ENCODE measurements around the gene TNPO1.

The TNPO1 gene

DNA sequence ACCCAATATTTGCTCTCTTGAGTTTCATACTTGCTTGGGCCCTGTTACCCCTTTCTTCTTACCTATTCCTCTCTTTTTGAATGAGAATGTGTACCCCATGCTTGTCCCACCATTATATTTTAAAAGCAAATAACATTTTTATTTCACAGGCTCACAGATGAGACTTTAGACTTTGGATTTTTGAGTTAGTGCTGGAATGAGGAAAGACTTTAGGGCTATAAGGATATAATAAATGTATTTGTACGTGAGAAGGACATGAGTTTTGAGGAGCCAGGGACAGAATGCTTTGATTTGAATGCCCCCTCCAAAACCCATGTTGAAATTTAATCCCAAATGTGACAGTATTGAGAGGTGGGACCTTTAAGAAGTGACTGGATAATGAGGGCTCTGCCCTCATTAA lies 33.1 kb upstream of the TNPO1 start:
- DNase-seq, result no peak
- Histone ChIP-seq H3K79me1 (ENCODE audit: low read length) (no peaks in the 10 kb centered on the region), H2BK120ac (ENCODE audit: low read depth, low read length) (no peak overlapping the region), H3K4me2 (ENCODE audit: low read length) (no peak overlapping the region), H3K9ac (ENCODE audit: low read length) (no peak overlapping the region), H3K23ac (ENCODE audit: low read length) (no peak overlapping the region), H3K27ac (ENCODE audit: low read depth, low read length) (no peak overlapping the region), H3K18ac (ENCODE audit: low read length) (no peak overlapping the region), H2AK5ac (ENCODE audit: low read length) (no peak overlapping the region), H2BK15ac (replicated peaks; ENCODE audit: low read depth) (no peak overlapping the region), H4K8ac (ENCODE audit: low read depth, low read length) (no peak overlapping the region), H3K79me2 (ENCODE audit: control insufficient read depth, insufficient read depth, low read length) (no peaks in the 10 kb centered on the region), H3K36me3 (ENCODE audit: control insufficient read depth, insufficient read depth, low read length) (no peaks in the 10 kb centered on the region), H4K5ac (ENCODE audit: low read length) (no peak overlapping the region), H2BK5ac (ENCODE audit: low read length) (no peak overlapping the region), H3K4me3 (ENCODE audit: low read length) (no peak overlapping the region), H3K4ac (ENCODE audit: low read depth, low read length) (no peak overlapping the region), H3K27me3 (ENCODE audit: insufficient read depth, low read length, poor library complexity) (no peaks in the 10 kb centered on the region), H3K4me1 (ENCODE audit: control insufficient read depth, low read depth, low read length) (no peaks in the 10 kb centered on the region), H3K56ac (ENCODE audit: low read length) (no peak overlapping the region)
- WGBS (ENCODE audit: extremely low coverage, insufficient coverage, low lambda C conversion rate), result 100% methylated on average over 1 of the region's 1 CpG

DNA sequence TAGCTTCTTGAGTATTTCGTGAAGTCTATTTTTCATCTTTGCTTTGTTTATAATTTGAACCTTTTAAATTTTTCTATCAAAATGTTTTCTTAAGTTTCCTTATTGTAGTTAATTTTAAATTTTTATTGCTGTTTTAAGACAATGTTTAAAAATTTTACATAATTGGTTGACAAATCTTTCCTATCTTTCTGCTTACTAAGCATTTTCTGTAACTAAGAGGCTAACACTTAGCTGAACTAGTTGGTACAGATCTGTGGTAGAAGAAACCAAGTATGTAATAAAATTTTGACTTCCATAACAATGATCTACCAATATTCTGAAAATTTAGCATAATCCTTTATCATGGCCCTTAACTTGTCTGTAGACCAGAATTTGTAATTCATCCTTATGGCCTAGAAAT lies 32.3 kb upstream of the TNPO1 start:
- H3K23ac ChIP-seq (ENCODE audit: low read length), result no peak overlapping the region
- H2AK5ac ChIP-seq (ENCODE audit: low read length), result no peak overlapping the region
- no peak overlapping the region for H3K27ac ChIP-seq (ENCODE audit: low read depth, low read length)
- H3K27me3 ChIP-seq (ENCODE audit: insufficient read depth, low read length, poor library complexity), result no peaks in the 10 kb centered on the region
- no peak overlapping the region for H3K56ac ChIP-seq (ENCODE audit: low read length)
- H3K4me2 ChIP-seq (ENCODE audit: low read length), result no peak overlapping the region
- no peak overlapping the region for H3K9ac ChIP-seq (ENCODE audit: low read length)
- H3K4me1 ChIP-seq (ENCODE audit: control insufficient read depth, low read depth, low read length), result no peaks in the 10 kb centered on the region
- H3K36me3 ChIP-seq (ENCODE audit: control insufficient read depth, insufficient read depth, low read length), result no peaks in the 10 kb centered on the region
- no peak overlapping the region for H2BK5ac ChIP-seq (ENCODE audit: low read length)
- no CpG with 5 or more reads among the region's 1 CpG for WGBS (ENCODE audit: extremely low coverage, insufficient coverage, low lambda C conversion rate)
- H3K4ac ChIP-seq (ENCODE audit: low read depth, low read length), result no peak overlapping the region
- no peak overlapping the region for H4K8ac ChIP-seq (ENCODE audit: low read depth, low read length)
- no peaks in the 10 kb centered on the region for H3K79me2 ChIP-seq (ENCODE audit: control insufficient read depth, insufficient read depth, low read length)
- no peak overlapping the region for H2BK15ac ChIP-seq (replicated peaks; ENCODE audit: low read depth)
- H3K79me1 ChIP-seq (ENCODE audit: low read length), result no peaks in the 10 kb centered on the region
- H4K5ac ChIP-seq (ENCODE audit: low read length), result no peak overlapping the region
- no peak overlapping the region for H3K4me3 ChIP-seq (ENCODE audit: low read length)
- DNase-seq, result no peak
- no peak overlapping the region for H3K18ac ChIP-seq (ENCODE audit: low read length)
- no peak overlapping the region for H2BK120ac ChIP-seq (ENCODE audit: low read depth, low read length)

DNA sequence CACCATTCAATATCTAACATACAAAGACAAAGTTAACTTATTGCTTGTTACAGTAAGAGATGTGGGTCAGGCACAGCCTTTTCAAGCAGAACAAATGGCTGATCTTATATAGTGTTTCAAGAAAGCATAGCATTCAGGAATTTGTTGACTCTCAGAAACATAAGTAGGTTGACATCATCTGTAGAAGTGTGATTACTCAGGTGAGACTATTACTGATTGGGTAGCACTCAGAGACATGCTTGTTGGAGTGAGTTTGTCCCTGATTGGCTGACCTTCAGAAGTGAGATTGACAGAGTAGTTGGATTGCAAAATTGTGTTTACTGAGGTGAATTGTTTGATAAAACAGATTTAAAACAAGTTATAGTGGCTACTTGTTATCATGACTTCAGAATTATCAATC lies 30.7 kb upstream of the TNPO1 start:
- Histone ChIP-seq H3K27ac (ENCODE audit: low read depth, low read length) (no peak overlapping the region), H3K18ac (ENCODE audit: low read length) (no peak overlapping the region)

DNA sequence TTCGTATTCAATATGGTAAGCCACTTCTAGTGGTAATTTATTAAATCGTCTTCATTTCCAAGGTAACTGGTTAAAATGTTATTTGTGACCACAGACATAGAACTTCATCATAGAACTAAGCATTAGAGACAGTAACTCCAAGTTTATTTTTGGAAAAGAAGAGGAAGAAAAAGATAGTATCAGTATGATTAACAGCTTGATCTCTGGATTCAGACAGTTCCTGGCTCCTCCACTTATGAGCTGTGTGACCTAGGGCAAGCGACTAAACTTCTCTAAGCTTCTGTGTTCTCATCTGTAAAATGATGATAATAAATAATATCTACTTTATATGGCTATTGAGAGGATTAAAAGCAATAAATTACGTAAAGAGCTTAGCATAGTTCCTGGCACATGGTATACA lies 29.8 kb upstream of the TNPO1 start:
- H3K23ac ChIP-seq (ENCODE audit: low read length), result no peak overlapping the region
- DNase-seq, result no peak
- WGBS (ENCODE audit: extremely low coverage, insufficient coverage, low lambda C conversion rate), result no CpG with 5 or more reads among the region's 4 CpGs
- no peaks in the 10 kb centered on the region for H3K79me1 ChIP-seq (ENCODE audit: low read length)
- H3K4me3 ChIP-seq (ENCODE audit: low read length), result no peak overlapping the region
- no peaks in the 10 kb centered on the region for H3K4me1 ChIP-seq (ENCODE audit: control insufficient read depth, low read depth, low read length)
- no peak overlapping the region for H4K8ac ChIP-seq (ENCODE audit: low read depth, low read length)
- H3K9ac ChIP-seq (ENCODE audit: low read length), result no peak overlapping the region
- H4K5ac ChIP-seq (ENCODE audit: low read length), result no peak overlapping the region
- no peak overlapping the region for H3K4me2 ChIP-seq (ENCODE audit: low read length)
- H3K18ac ChIP-seq (ENCODE audit: low read length), result no peak overlapping the region
- H3K79me2 ChIP-seq (ENCODE audit: control insufficient read depth, insufficient read depth, low read length), result no peaks in the 10 kb centered on the region
- no peak overlapping the region for H2BK5ac ChIP-seq (ENCODE audit: low read length)
- no peak overlapping the region for H2BK120ac ChIP-seq (ENCODE audit: low read depth, low read length)
- H3K4ac ChIP-seq (ENCODE audit: low read depth, low read length), result no peak overlapping the region
- no peak overlapping the region for H2AK5ac ChIP-seq (ENCODE audit: low read length)
- no peaks in the 10 kb centered on the region for H3K27me3 ChIP-seq (ENCODE audit: insufficient read depth, low read length, poor library complexity)
- H3K27ac ChIP-seq (ENCODE audit: low read depth, low read length), result no peak overlapping the region
- no peak overlapping the region for H2BK15ac ChIP-seq (replicated peaks; ENCODE audit: low read depth)
- no peaks in the 10 kb centered on the region for H3K36me3 ChIP-seq (ENCODE audit: control insufficient read depth, insufficient read depth, low read length)
- H3K56ac ChIP-seq (ENCODE audit: low read length), result no peak overlapping the region

More for the DNA sequence above, 30.7 kb upstream of the TNPO1 start:
- no peak overlapping the region for H4K5ac ChIP-seq (ENCODE audit: low read length)
- H2BK5ac ChIP-seq (ENCODE audit: low read length), result no peak overlapping the region
- H3K23ac ChIP-seq (ENCODE audit: low read length), result no peak overlapping the region
- H3K9ac ChIP-seq (ENCODE audit: low read length), result no peak overlapping the region
- H3K4me2 ChIP-seq (ENCODE audit: low read length), result no peak overlapping the region
- no peak overlapping the region for H3K56ac ChIP-seq (ENCODE audit: low read length)
- no peak for DNase-seq
- H3K4ac ChIP-seq (ENCODE audit: low read depth, low read length), result no peak overlapping the region
- no peaks in the 10 kb centered on the region for H3K4me1 ChIP-seq (ENCODE audit: control insufficient read depth, low read depth, low read length)
- H4K8ac ChIP-seq (ENCODE audit: low read depth, low read length), result no peak overlapping the region
- H2AK5ac ChIP-seq (ENCODE audit: low read length), result no peak overlapping the region
- H3K4me3 ChIP-seq (ENCODE audit: low read length), result no peak overlapping the region
- no peaks in the 10 kb centered on the region for H3K36me3 ChIP-seq (ENCODE audit: control insufficient read depth, insufficient read depth, low read length)
- H3K79me2 ChIP-seq (ENCODE audit: control insufficient read depth, insufficient read depth, low read length), result no peaks in the 10 kb centered on the region
- no peak overlapping the region for H2BK120ac ChIP-seq (ENCODE audit: low read depth, low read length)
- no peaks in the 10 kb centered on the region for H3K79me1 ChIP-seq (ENCODE audit: low read length)
- H3K27me3 ChIP-seq (ENCODE audit: insufficient read depth, low read length, poor library complexity), result no peaks in the 10 kb centered on the region
- H2BK15ac ChIP-seq (replicated peaks; ENCODE audit: low read depth), result no peak overlapping the region

DNA sequence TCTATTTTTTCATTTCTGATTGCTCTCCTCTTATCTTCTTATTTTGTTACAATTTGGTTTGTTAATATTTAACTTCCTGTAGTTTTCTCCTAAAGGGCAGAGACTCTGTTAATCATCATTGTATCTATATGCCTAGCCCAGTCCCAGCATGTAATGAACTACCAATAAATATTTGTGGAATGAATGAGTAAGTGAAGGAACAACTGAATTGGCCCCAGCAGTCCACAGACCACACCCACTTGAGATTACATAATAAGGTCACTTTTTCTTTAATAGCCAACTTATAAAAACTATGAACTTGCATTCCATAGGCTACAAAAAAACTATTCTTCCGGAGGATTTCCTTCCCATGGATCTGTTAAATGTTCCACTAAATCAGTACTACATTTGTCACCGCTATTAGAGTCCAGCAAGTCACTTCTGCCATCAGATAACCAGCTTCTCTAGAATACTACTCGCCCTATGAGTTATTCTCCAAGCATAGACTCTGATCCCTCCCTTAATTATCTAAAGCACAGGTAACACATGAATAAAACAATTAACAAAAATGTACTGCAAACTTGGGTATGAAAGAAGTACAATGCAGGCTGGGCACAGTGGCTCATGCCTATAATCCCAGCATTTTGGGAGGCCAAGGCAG lies 27.5 kb upstream of the TNPO1 start:
- WGBS (ENCODE audit: extremely low coverage, insufficient coverage, low lambda C conversion rate), result no CpG with 5 or more reads among the region's 3 CpGs
- no peaks in the 10 kb centered on the region for H3K27me3 ChIP-seq (ENCODE audit: insufficient read depth, low read length, poor library complexity)
- H2BK120ac ChIP-seq (ENCODE audit: low read depth, low read length), result no peak overlapping the region
- H3K56ac ChIP-seq (ENCODE audit: low read length), result no peak overlapping the region
- H2BK15ac ChIP-seq (replicated peaks; ENCODE audit: low read depth), result no peak overlapping the region
- H3K4me1 ChIP-seq (ENCODE audit: control insufficient read depth, low read depth, low read length), result no peaks in the 10 kb centered on the region
- H3K27ac ChIP-seq (ENCODE audit: low read depth, low read length), result no peak overlapping the region
- no peak overlapping the region for H3K4me3 ChIP-seq (ENCODE audit: low read length)
- H2AK5ac ChIP-seq (ENCODE audit: low read length), result no peak overlapping the region
- no peak for DNase-seq
- no peak overlapping the region for H2BK5ac ChIP-seq (ENCODE audit: low read length)
- H3K36me3 ChIP-seq (ENCODE audit: control insufficient read depth, insufficient read depth, low read length), result no peaks in the 10 kb centered on the region
- H3K4ac ChIP-seq (ENCODE audit: low read depth, low read length), result no peak overlapping the region
- no peak overlapping the region for H3K23ac ChIP-seq (ENCODE audit: low read length)
- H3K4me2 ChIP-seq (ENCODE audit: low read length), result no peak overlapping the region
- no peak overlapping the region for H4K8ac ChIP-seq (ENCODE audit: low read depth, low read length)
- H3K9ac ChIP-seq (ENCODE audit: low read length), result no peak overlapping the region
- H3K18ac ChIP-seq (ENCODE audit: low read length), result no peak overlapping the region
- no peaks in the 10 kb centered on the region for H3K79me1 ChIP-seq (ENCODE audit: low read length)
- no peak overlapping the region for H4K5ac ChIP-seq (ENCODE audit: low read length)
- H3K79me2 ChIP-seq (ENCODE audit: control insufficient read depth, insufficient read depth, low read length), result no peaks in the 10 kb centered on the region

DNA sequence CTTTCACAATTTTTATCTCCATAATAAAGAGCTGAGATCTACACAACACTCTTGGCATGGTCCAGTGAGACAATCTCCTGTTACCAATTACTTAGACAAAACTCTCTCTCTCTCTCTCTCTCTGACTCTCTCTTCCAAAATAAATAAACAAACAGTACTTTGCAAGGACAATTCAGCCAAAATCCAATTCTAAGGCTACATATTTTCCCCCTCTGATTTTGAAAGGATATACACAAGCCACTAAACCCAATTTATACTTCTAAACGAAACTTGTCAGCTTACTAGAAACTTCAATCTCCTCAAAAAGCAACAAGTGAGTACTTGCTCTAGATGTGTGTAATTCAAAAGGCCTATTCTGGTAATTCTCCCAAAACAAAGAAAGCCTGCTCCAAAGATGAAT lies 26.3 kb upstream of the TNPO1 start:
- H3K36me3 ChIP-seq (ENCODE audit: control insufficient read depth, insufficient read depth, low read length), result no peaks in the 10 kb centered on the region
- no peak overlapping the region for H2BK5ac ChIP-seq (ENCODE audit: low read length)
- no peak overlapping the region for H3K4me2 ChIP-seq (ENCODE audit: low read length)
- no peak overlapping the region for H2BK15ac ChIP-seq (replicated peaks; ENCODE audit: low read depth)
- H3K4ac ChIP-seq (ENCODE audit: low read depth, low read length), result no peak overlapping the region
- H2BK120ac ChIP-seq (ENCODE audit: low read depth, low read length), result no peak overlapping the region
- H4K5ac ChIP-seq (ENCODE audit: low read length), result no peak overlapping the region
- H3K56ac ChIP-seq (ENCODE audit: low read length), result no peak overlapping the region
- WGBS (ENCODE audit: extremely low coverage, insufficient coverage, low lambda C conversion rate), result no CpG with 5 or more reads among the region's 1 CpG
- H2AK5ac ChIP-seq (ENCODE audit: low read length), result no peak overlapping the region
- no peak overlapping the region for H3K9ac ChIP-seq (ENCODE audit: low read length)
- no peaks in the 10 kb centered on the region for H3K79me1 ChIP-seq (ENCODE audit: low read length)
- H3K4me3 ChIP-seq (ENCODE audit: low read length), result no peak overlapping the region
- no peak for DNase-seq
- no peaks in the 10 kb centered on the region for H3K4me1 ChIP-seq (ENCODE audit: control insufficient read depth, low read depth, low read length)
- no peaks in the 10 kb centered on the region for H3K27me3 ChIP-seq (ENCODE audit: insufficient read depth, low read length, poor library complexity)
- no peaks in the 10 kb centered on the region for H3K79me2 ChIP-seq (ENCODE audit: control insufficient read depth, insufficient read depth, low read length)
- H3K23ac ChIP-seq (ENCODE audit: low read length), result no peak overlapping the region
- H4K8ac ChIP-seq (ENCODE audit: low read depth, low read length), result no peak overlapping the region
- H3K18ac ChIP-seq (ENCODE audit: low read length), result no peak overlapping the region
- no peak overlapping the region for H3K27ac ChIP-seq (ENCODE audit: low read depth, low read length)
